GM21576 (cell line): Measurements from ENCODE around the gene ABCB10.
"Not testable (repeated sequence)": the region's sequence is repeated elsewhere in the genome, so short reads cannot be mapped to it uniquely, and the experiment has no call there.

Source experiments
- ATAC-seq: cut with Tn5 transposase; IDR thresholded peaks from one replicate; pipeline ENCODE4 v1.9.1; 2021; ENCODE audit warnings: mild to moderate bottlenecking, moderate library complexity; ENCODE audit not compliant: unreplicated experiment

The ABCB10 gene

GRCh38 chr1:229539863-229540506 is 18.5 kb downstream of the ABCB10 start:
- no peak for ATAC-seq

GRCh38 chr1:229538945-229539344 is 19.6 kb downstream of the ABCB10 start:
- no peak for ATAC-seq

GRCh38 chr1:229537894-229538293 is 20.6 kb downstream of the ABCB10 start:
- ATAC-seq = no peak

GRCh38 chr1:229536982-229537381 is 21.5 kb downstream of the ABCB10 start:
- no peak for ATAC-seq

- ATAC-seq = no peak
These were observed 23.3 kb downstream of the ABCB10 start for GRCh38 chr1:229535230-229535629.

- no peak for ATAC-seq
These were observed 27.2 kb downstream of the ABCB10 start for GRCh38 chr1:229531326-229531725.

- ATAC-seq = no peak
These were observed 28.9 kb downstream of the ABCB10 start for GRCh38 chr1:229529639-229530038.

GRCh38 chr1:229526695-229527094 is 31.8 kb downstream of the ABCB10 start:
- no peak for ATAC-seq

- ATAC-seq = no peak
These were observed 35.5 kb downstream of the ABCB10 start for GRCh38 chr1:229523052-229523451.

GRCh38 chr1:229514578-229515275 is 43.8 kb downstream of the ABCB10 start:
- ATAC-seq = peak; percentile 75

- ATAC-seq = not testable (repeated sequence)
These were observed 46.9 kb downstream of the ABCB10 start for GRCh38 chr1:229511625-229512024.

- not testable (repeated sequence) for ATAC-seq
These were observed 47.3 kb downstream of the ABCB10 start for GRCh38 chr1:229511201-229511600.

GRCh38 chr1:229509576-229509975 is 48.9 kb downstream of the ABCB10 start:
- ATAC-seq = no peak

GRCh38 chr1:229508823-229509337 is 49.6 kb downstream of the ABCB10 start:
- ATAC-seq = peak; percentile 5

- peak; percentile 89 for ATAC-seq
These were observed 50.3 kb downstream of the ABCB10 start, which contains the start of gene NUP133 for GRCh38 chr1:229507951-229508822. TSS of gene NUP133 (minus strand) at chr1:229508341. CDS start at chr1:229508249, 92 bp downstream.

GRCh38 chr1:229507502-229507901 is 51.0 kb downstream of the ABCB10 start:
- peak; percentile 3 for ATAC-seq

GRCh38 chr1:229506633-229507032 is 51.9 kb downstream of the ABCB10 start:
- no peak for ATAC-seq

- ATAC-seq = no peak
These were observed 62.7 kb downstream of the ABCB10 start for GRCh38 chr1:229495782-229496181.

GRCh38 chr1:229487181-229487580 is 71.3 kb downstream of the ABCB10 start:
- ATAC-seq = no peak

GRCh38 chr1:229485318-229485717 is 73.2 kb downstream of the ABCB10 start:
- no peak for ATAC-seq

- no peak for ATAC-seq
These were observed 76.0 kb downstream of the ABCB10 start for GRCh38 chr1:229482511-229482910.
